H1 (cell line): ENCODE results near the gene LGALS4. TPM values are rescaled to one million over a fixed set of nuclear protein-coding genes. Genes with fewer than 3 reads are reported as not detected.

Experiments used
- CTCF ChIA-PET: fragments of 300-600 bp; sonication (Branson Sonifier 250); formaldehyde crosslinking; loops from one replicate; lab custom pipeline; 2021; ENCODE audit not compliant: partially characterized antibody; lab: Charles Lee
- POLR2A ChIA-PET: fragments of 300-600 bp; sonication (Branson Sonifier 250); formaldehyde crosslinking; loops from one replicate; lab custom pipeline; 2021; ENCODE audit warnings: inconsistent platforms; ENCODE audit not compliant: partially characterized antibody; lab: Charles Lee
- DNase-seq, 2 experiments: peaks; one replicate each; pipeline versions ENCODE4 v3.0.0 to v3.0.0-alpha.2; 2010 to 2022; ENCODE audit warnings: low spot score in 2 of 2, low read depth in 1 of 2, mixed read lengths in 1 of 2
- FAIRE-seq: peaks from 2 replicates; lab custom pipeline; 2011; peaks lifted over from hg19 to GRCh38; lab: Jason Lieb, UNC
- H2AFZ ChIP-seq: 2 replicates; pipeline ENCODE4 v1.8.1; 2012; ENCODE audit warnings: low read length, inconsistent platforms
- H2AK5ac ChIP-seq: 2 replicates; pipeline ENCODE4 v1.6.1; 2013; ENCODE audit warnings: low read depth, low read length
- H2BK120ac ChIP-seq: replicated peaks from 2 replicates; pipeline ENCODE3; 2013; ENCODE audit warnings: low read depth, low read length, inconsistent platforms
- H2BK12ac ChIP-seq: 2 replicates; pipeline ENCODE4 v1.6.1; 2013; ENCODE audit warnings: low read depth, low read length
- H2BK15ac ChIP-seq: 2 replicates; pipeline ENCODE4 v1.6.1; 2013; ENCODE audit warnings: low read length
- H2BK20ac ChIP-seq: 2 replicates; pipeline ENCODE4 v1.6.1; 2013; ENCODE audit warnings: low read length
- H2BK5ac ChIP-seq: 2 replicates; pipeline ENCODE4 v1.6.1; 2013; ENCODE audit warnings: low read depth, low read length
- H3K14ac ChIP-seq: 2 replicates; pipeline ENCODE4 v1.6.1; 2013; ENCODE audit warnings: inconsistent platforms; ENCODE audit not compliant: insufficient read length
- H3K18ac ChIP-seq: 2 replicates; pipeline ENCODE4 v1.6.1; 2013; ENCODE audit warnings: low read length; ENCODE audit errors: extremely low read depth
- H3K23ac ChIP-seq: 2 replicates; pipeline ENCODE4 v1.6.1; 2013; ENCODE audit warnings: inconsistent platforms; ENCODE audit not compliant: insufficient read length
- H3K23me2 ChIP-seq: 2 replicates; pipeline ENCODE4 v1.6.1; 2013; ENCODE audit warnings: low read depth, low read length
- H3K27ac ChIP-seq: 2 replicates; pipeline ENCODE4 v1.6.1; 2011; ENCODE audit warnings: low read depth, low read length, inconsistent platforms
- H3K27me3 ChIP-seq, 4 experiments: replicated peaks in 1 of 4; 1 replicate in 1 of 4; 2 replicates in 3 of 4; pipeline versions ENCODE4 v1.6.1 to v1.8.1; 2011 to 2013; ENCODE audit warnings: low read length in 3 of 4, mild to moderate bottlenecking in 3 of 4, inconsistent platforms in 2 of 4, mixed read lengths in 2 of 4, moderate library complexity in 1 of 4; ENCODE audit not compliant: control insufficient read depth in 3 of 4, insufficient read depth in 3 of 4; ENCODE audit errors: extremely low read depth in 1 of 4
- H3K36me3 ChIP-seq, 4 experiments: 2 replicates each; pipeline versions ENCODE4 v1.6.1 to v1.8.1; 2011 to 2013; ENCODE audit warnings: mild to moderate bottlenecking in 4 of 4, low read length in 3 of 4, moderate library complexity in 2 of 4, control low read depth in 1 of 4, inconsistent platforms in 1 of 4; ENCODE audit not compliant: insufficient read depth in 4 of 4, control insufficient read depth in 2 of 4
- H3K4ac ChIP-seq: replicated peaks from 2 replicates; pipeline ENCODE3; 2013; ENCODE audit warnings: low read length, low read depth, mixed read lengths, inconsistent platforms; ENCODE audit not compliant: insufficient read length
- H3K4me1 ChIP-seq, 4 experiments: replicated peaks in 1 of 4; 1 replicate in 1 of 4; 2 replicates in 3 of 4; pipeline versions ENCODE4 v1.6.1 to v1.8.1; 2011 to 2013; ENCODE audit warnings: low read length in 3 of 4, inconsistent platforms in 2 of 4, mixed read lengths in 1 of 4; ENCODE audit not compliant: insufficient read depth in 4 of 4, control insufficient read depth in 3 of 4
- H3K4me2 ChIP-seq, 2 experiments: 2 replicates each; pipeline versions ENCODE4 v1.6.1 to v1.8.1; 2011 to 2013; ENCODE audit warnings: low read depth in 2 of 2, low read length in 2 of 2, control low read depth in 1 of 2, inconsistent platforms in 1 of 2, mild to moderate bottlenecking in 1 of 2; ENCODE audit not compliant: insufficient read depth in 1 of 2
- H3K4me3 ChIP-seq, 4 experiments: fragments of 200-600, 300-600 bp in 1 of 4; sonication (generic), shearing (Covaris generic), sonication (Bioruptor Twin) in 1 of 4; 2 replicates each; pipeline versions ENCODE4 v1.5.1 to v1.8.1; 2011 to 2016; ENCODE audit warnings: low read length in 4 of 4, low read depth in 3 of 4, control low read depth in 2 of 4, inconsistent platforms in 2 of 4, mild to moderate bottlenecking in 2 of 4, mixed read lengths in 1 of 4, moderate library complexity in 1 of 4; ENCODE audit not compliant: insufficient read depth in 2 of 4; ENCODE audit errors: extremely low read depth in 1 of 4
- H3K56ac ChIP-seq: replicated peaks from 2 replicates; pipeline ENCODE3; 2013; ENCODE audit warnings: low read depth, mild to moderate bottlenecking, mixed read lengths, low read length, inconsistent platforms; ENCODE audit not compliant: insufficient read length
- H3K79me1 ChIP-seq: 2 replicates; pipeline ENCODE4 v1.6.1; 2013; ENCODE audit warnings: low read depth, low read length, control low read depth
- H3K79me2 ChIP-seq, 2 experiments: 2 replicates each; pipeline versions ENCODE4 v1.6.1 to v1.8.1; 2012 to 2013; ENCODE audit warnings: low read length in 2 of 2, mild to moderate bottlenecking in 2 of 2, inconsistent platforms in 1 of 2; ENCODE audit not compliant: insufficient read depth in 2 of 2, control insufficient read depth in 1 of 2
- H3K9ac ChIP-seq, 4 experiments: replicated peaks in 1 of 4; 1 replicate in 1 of 4; 2 replicates in 3 of 4; pipeline versions ENCODE4 v1.6.1 to v1.8.1; 2011 to 2013; ENCODE audit warnings: low read depth in 3 of 4, low read length in 3 of 4, control low read depth in 2 of 4, mild to moderate bottlenecking in 2 of 4, moderate library complexity in 2 of 4, inconsistent platforms in 1 of 4; ENCODE audit errors: extremely low read depth in 1 of 4
- H3K9me3 ChIP-seq, 2 experiments: 2 replicates each; pipeline versions ENCODE4 v1.6.1 to v1.8.1; 2012 to 2013; ENCODE audit warnings: mild to moderate bottlenecking in 2 of 2, moderate library complexity in 2 of 2, control low read depth in 1 of 2, inconsistent platforms in 1 of 2, low read depth in 1 of 2, low read length in 1 of 2, mixed read lengths in 1 of 2; ENCODE audit not compliant: insufficient read depth in 2 of 2
- H4K20me1 ChIP-seq, 2 experiments: replicated peaks in 1 of 2; 2 replicates each; pipeline versions ENCODE3 to v1.8.1; 2011 to 2013; ENCODE audit warnings: inconsistent platforms in 2 of 2, low read length in 2 of 2, mild to moderate bottlenecking in 1 of 2; ENCODE audit not compliant: insufficient read depth in 2 of 2, control insufficient read depth in 1 of 2
- H4K5ac ChIP-seq: 2 replicates; pipeline ENCODE4 v1.6.1; 2013; ENCODE audit warnings: low read length, low read depth, mixed read lengths, inconsistent platforms; ENCODE audit not compliant: insufficient read length
- H4K8ac ChIP-seq: 2 replicates; pipeline ENCODE4 v1.8.0; 2013; ENCODE audit warnings: mild to moderate bottlenecking, moderate library complexity, low read length, inconsistent platforms; ENCODE audit not compliant: insufficient read depth; ENCODE audit errors: extremely low read depth
- H4K91ac ChIP-seq: replicated peaks from 2 replicates; pipeline ENCODE3; 2013; ENCODE audit warnings: low read length, mixed read lengths, inconsistent platforms; ENCODE audit not compliant: insufficient read length
- RBBP5 ChIP-seq: IDR thresholded peaks from 2 replicates; pipeline ENCODE4 v1.7.1; 2012; ENCODE audit warnings: low read depth, mild to moderate bottlenecking, inconsistent platforms, low read length, moderate library complexity, borderline replicate concordance
- ZNF274 ChIP-seq: IDR thresholded peaks from 2 replicates; pipeline ENCODE4 v1.7.0; 2012; ENCODE audit warnings: low read length, borderline replicate concordance; ENCODE audit errors: extremely low read depth
- WGBS, 2 experiments: shearing (Covaris generic) in 1 of 2; methylation state at CpG; one replicate each; pipeline versions ENCODE4 v1.1.6 to v1.1.7; 2013 to 2015; ENCODE audit warnings: low lambda C conversion rate in 2 of 2, mixed read lengths in 2 of 2, inconsistent platforms in 1 of 2, low coverage in 1 of 2, missing lambda C conversion rate in 1 of 2; ENCODE audit not compliant: insufficient replicate concordance in 2 of 2, insufficient coverage in 1 of 2, insufficient read length in 1 of 2; ENCODE audit errors: extremely low coverage in 1 of 2, missing lambda C conversion rate in 1 of 2; 5-methylcytosine and 5-hydroxymethylcytosine counted together
- polyA plus RNA-seq, 7 experiments: library from polyadenylated mRNA; depleted of rRNA in 3 of 7; stranded (reverse) in 5 of 7; unstranded in 2 of 7; fragments of >200 nt in 5 of 7; fragments of 200-250 nt in 2 of 7; gene quantifications; 1 replicate in 5 of 7; 2 replicates in 1 of 7; 4 replicates in 1 of 7; pipeline versions ENCODE4 v1.2.1 to v1.2.3, GENCODE V29; 2011 to 2013; ENCODE audit warnings: missing spikeins in 2 of 7, mixed read lengths in 2 of 7
- total RNA-seq: library from RNA; stranded (reverse); fragmentation: NEBNext Ultra II Directional; extraction: Animal tissue kit (Norgen Biotek cat#: 25700); gene quantifications from 2 replicates; pipeline ENCODE4 v1.2.1, GENCODE V29; 2021

The LGALS4 gene
- total and polyA plus RNA-seq, 2 of the 8 experiments (the other 6 are each of a cell fraction or from before 2014, with no cell fraction given), result 0.32 to 0.37 TPM

GRCh38 chr19:38861368-38861767, 48.6 kb upstream of the LGALS4 start:
- Histone ChIP-seq H4K91ac (no peak overlapping the region), H4K5ac (no peak overlapping the region), H2BK15ac (no peak overlapping the region), H2BK12ac (no peak overlapping the region), H3K4me2 (no peak overlapping the region), H3K27me3 (no peaks in the 10 kb centered on the region; a peak in 1 of 7 replicates), H4K8ac (no peak overlapping the region), H3K79me2 (no peaks in the 10 kb centered on the region)
- FAIRE-seq, result no peak
- no peak for DNase-seq
- POLR2A ChIA-PET, result interaction anchor here (0.6 to 4.1 kb wide), 6 partner anchors 8 to 109 kb away, joined by 3 to 14 read pairs (median 3); partner anchors contain the start of genes HNRNPL, MRPS12 and SARS2
- TF ChIP-seq RBBP5, result no peak
- no peak for TF ChIP-seq ZNF274
- TF ChIP-seq, all 59 proteins: peak for 0
- Histone ChIP-seq H2BK5ac (no peak overlapping the region), H3K14ac (no peak overlapping the region), H3K79me1 (no peaks in the 10 kb centered on the region), H3K56ac (no peak overlapping the region), H2BK20ac (no peak overlapping the region), H2BK120ac (no peak overlapping the region), H3K9me3 (peaks cover 0 to 2% of the 10 kb centered on the region in 2 experiments; a peak in 1 of 4 replicates), H3K9ac (no peak overlapping the region), H3K4ac (no peak overlapping the region), H4K20me1 (no peaks in the 10 kb centered on the region), H3K18ac (no peak overlapping the region), H3K36me3 (no peaks in the 10 kb centered on the region), H3K27ac (no peak overlapping the region), H2AFZ (no peak overlapping the region), H3K23me2 (no peaks in the 10 kb centered on the region; the same call in 1 of the 2 replicates), H3K4me3 (no peak overlapping the region), H3K23ac (no peak overlapping the region), H2AK5ac (no peak overlapping the region), H3K4me1 (no peaks in the 10 kb centered on the region)
- CTCF ChIA-PET, result interaction anchor here (0.9 to 1.6 kb wide), 3 partner anchors 7 to 26 kb away, joined by 3 to 7 read pairs (median 3); partner anchors contain the start of gene HNRNPL
- 93% methylated on average over 3 of the region's 3 CpGs; no CpG with 5 or more reads in 1 of the 2 experiments for WGBS, 2 experiments
